ENCODE measurements around the gene DNAAF1. TPM values are rescaled to one million over a fixed set of nuclear protein-coding genes. Genes with fewer than 3 reads are reported as not detected.

The DNAAF1 gene
- total and polyA plus RNA-seq, 2 experiments from 2014 or later = 0.42 TPM

GRCh38 chr16:84191466-84191865 lies 46.4 kb downstream of the DNAAF1 start (continued):
- TF ChIP-seq EZH2phosphoT487 (IDR thresholded peaks at IDR 0.05; ENCODE audit: unreplicated experiment) = no peak
- TF ChIP-seq CTCF (conservative IDR thresholded peaks at IDR 0.05; ENCODE audit: low read depth in 2 of 2) = no peak
- TF ChIP-seq EZH2 (IDR thresholded peaks at IDR 0.05; ENCODE audit: low read depth, unreplicated experiment) = no peak
- no peak for TF ChIP-seq POLR2AphosphoS5 (IDR thresholded peaks at IDR 0.05; ENCODE audit: low read depth)
- TF ChIP-seq NANOG (IDR thresholded peaks at IDR 0.05; ENCODE audit: borderline replicate concordance) = no peak
- no peak for TF ChIP-seq ZNF114 (CRISPR knock-in tag; IDR thresholded peaks at IDR 0.05)
- no peak for TF ChIP-seq REST (IDR thresholded peaks at IDR 0.05; ENCODE audit: unreplicated experiment)
- TF ChIP-seq JUNB (IDR thresholded peaks at IDR 0.05; ENCODE audit: unreplicated experiment) = no peak
- TF ChIP-seq CREB1 (CRISPR knock-in tag; IDR thresholded peaks at IDR 0.05; ENCODE audit: low read depth) = no peak
- no peak for TF ChIP-seq ETS1 (IDR thresholded peaks at IDR 0.05)
- TF ChIP-seq STAT1 (IDR thresholded peaks at IDR 0.05; ENCODE audit: unreplicated experiment) = no peak

GRCh38 chr16:84193480-84193879 lies 48.4 kb downstream of the DNAAF1 start:
- H3K4me1 Mint-ChIP-seq = peaks cover 11% of the 10 kb centered on the region; the same call in 2 of the 3 replicates
- H3K36me3 ChIP-seq (ENCODE audit: insufficient read depth) = no peaks in the 10 kb centered on the region
- H3K27me3 ChIP-seq (ENCODE audit: insufficient read depth) = no peaks in the 10 kb centered on the region
- no peak overlapping the region for H3K4me2 ChIP-seq
- ATAC-seq (no peak), DNase-seq (ENCODE audit: low spot score) (no peak)
- H3K4me1 ChIP-seq (ENCODE audit: insufficient read depth) = no peaks in the 10 kb centered on the region
- no peak overlapping the region for H3K27ac Mint-ChIP-seq
- no peak overlapping the region for H3K27ac ChIP-seq (ENCODE audit: low read depth)
- no peaks in the 10 kb centered on the region for H3K9me3 Mint-ChIP-seq
- no peak overlapping the region for H3K4me3 Mint-ChIP-seq
- H3K27me3 Mint-ChIP-seq (ENCODE audit: insufficient read depth, low read depth, poor library complexity) = peaks cover 9% of the 10 kb centered on the region
- H4K20me1 ChIP-seq (replicated peaks; ENCODE audit: insufficient read depth) = no peaks in the 10 kb centered on the region
- H3K79me2 ChIP-seq (replicated peaks; ENCODE audit: insufficient read depth) = no peaks in the 10 kb centered on the region
- no peak overlapping the region for H3K4me3 ChIP-seq
- H2AFZ ChIP-seq = no peak overlapping the region
- no peaks in the 10 kb centered on the region for H3K9me2 ChIP-seq (ENCODE audit: insufficient read depth)
- H3K36me3 Mint-ChIP-seq (ENCODE audit: low read depth) = no peaks in the 10 kb centered on the region
- H3F3A ChIP-seq (replicated peaks; ENCODE audit: low read depth) = no peaks in the 10 kb centered on the region
- TF ChIP-seq EZH2phosphoT487 (IDR thresholded peaks at IDR 0.05; ENCODE audit: unreplicated experiment) = no peak
- TF ChIP-seq ZNF114 (CRISPR knock-in tag; IDR thresholded peaks at IDR 0.05) = no peak
- TF ChIP-seq ETS1 (IDR thresholded peaks at IDR 0.05) = no peak
- TF ChIP-seq REST (IDR thresholded peaks at IDR 0.05; ENCODE audit: unreplicated experiment) = no peak
- no peak for TF ChIP-seq STAT1 (IDR thresholded peaks at IDR 0.05; ENCODE audit: unreplicated experiment)
- no peak for TF ChIP-seq ZNF331 (CRISPR knock-in tag; IDR thresholded peaks at IDR 0.05; ENCODE audit: low read depth)
- TF ChIP-seq NANOG (IDR thresholded peaks at IDR 0.05; ENCODE audit: borderline replicate concordance) = no peak
- TF ChIP-seq POLR2AphosphoS5 (IDR thresholded peaks at IDR 0.05; ENCODE audit: low read depth) = no peak
- no peak for TF ChIP-seq CTCF (conservative IDR thresholded peaks at IDR 0.05; ENCODE audit: low read depth in 2 of 2)
